NCI-H82 treated with DMSO at 0.1 percent for 48 hours (cell line): ENCODE data around the gene TEAD4.

Experiments
- DNase-seq: peaks from one replicate; lab custom pipeline; 2025; ENCODE audit not compliant: unreplicated experiment; lab: John Stamatoyannopoulos, UW

Gene TEAD4

DNA sequence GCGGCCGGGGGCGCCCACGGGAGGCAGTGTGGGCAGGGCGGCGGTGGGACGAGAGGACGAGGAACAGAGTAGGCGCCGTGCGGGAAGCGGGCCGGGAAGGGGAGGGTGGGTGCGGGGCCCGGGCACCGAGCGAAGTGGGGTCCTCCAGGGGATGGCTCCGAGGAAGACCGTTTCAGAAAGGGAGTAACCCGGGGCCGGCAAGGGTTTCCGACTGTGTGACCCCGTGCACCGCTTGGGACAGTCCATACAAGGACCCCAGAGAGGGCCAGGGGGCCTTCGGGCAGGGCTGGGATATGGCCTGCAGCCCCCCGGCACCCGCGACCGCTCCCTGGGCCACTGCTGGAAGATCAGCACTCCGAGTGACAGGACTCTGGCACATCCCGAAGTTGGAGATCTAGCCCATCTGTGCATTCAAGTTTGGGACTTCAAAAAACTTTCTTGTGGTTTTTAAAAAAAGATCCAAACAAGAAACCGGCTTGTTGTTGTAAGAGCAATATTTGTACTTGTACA is 118.4 kb downstream of the TEAD4 start:
- no peak for DNase-seq

- DNase-seq, result no peak
Measured at GRCh38 chr12:3078086-3078820, 119.1 kb downstream of the TEAD4 start.

DNA sequence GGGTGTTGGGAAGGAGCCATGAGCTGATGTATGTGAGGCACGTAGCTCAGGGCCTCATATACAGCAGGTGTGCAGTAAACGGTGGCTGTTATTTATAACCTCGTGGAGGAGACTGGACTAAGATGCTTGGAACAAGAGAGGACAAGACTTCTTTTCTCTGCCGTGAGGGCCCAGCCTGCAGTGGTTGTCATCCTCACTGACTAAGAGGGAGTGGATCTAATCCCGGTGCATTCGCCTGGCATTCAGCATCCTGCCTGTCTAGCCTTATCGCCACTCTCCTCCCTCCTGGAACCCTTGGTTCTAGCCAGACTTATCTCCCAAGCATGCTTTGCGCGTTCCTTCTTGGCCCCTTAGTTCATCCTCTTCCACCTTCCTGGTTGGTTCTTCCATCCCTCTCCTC is 121.9 kb downstream of the TEAD4 start:
- DNase-seq, result no peak

DNA sequence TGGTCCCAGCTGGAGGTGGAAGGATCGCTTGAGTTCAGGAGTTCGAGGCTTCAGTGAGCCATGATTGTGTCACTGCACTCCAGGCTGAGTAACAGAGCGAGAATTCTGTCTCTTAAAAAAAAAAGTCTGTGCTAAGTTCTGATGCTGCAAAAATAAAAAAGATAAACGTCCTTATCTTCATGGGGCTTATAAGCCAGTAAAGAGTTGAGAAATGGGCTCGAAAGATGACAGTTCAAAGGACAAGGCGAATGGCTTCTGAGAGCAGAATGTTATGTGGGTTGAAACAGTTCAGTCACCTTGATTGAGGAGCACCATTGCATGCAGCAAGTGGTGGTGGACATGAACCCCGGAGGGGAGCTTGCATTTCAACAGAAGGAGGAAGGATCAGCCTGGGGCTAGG is 122.7 kb downstream of the TEAD4 start:
- DNase-seq, result no peak

DNA sequence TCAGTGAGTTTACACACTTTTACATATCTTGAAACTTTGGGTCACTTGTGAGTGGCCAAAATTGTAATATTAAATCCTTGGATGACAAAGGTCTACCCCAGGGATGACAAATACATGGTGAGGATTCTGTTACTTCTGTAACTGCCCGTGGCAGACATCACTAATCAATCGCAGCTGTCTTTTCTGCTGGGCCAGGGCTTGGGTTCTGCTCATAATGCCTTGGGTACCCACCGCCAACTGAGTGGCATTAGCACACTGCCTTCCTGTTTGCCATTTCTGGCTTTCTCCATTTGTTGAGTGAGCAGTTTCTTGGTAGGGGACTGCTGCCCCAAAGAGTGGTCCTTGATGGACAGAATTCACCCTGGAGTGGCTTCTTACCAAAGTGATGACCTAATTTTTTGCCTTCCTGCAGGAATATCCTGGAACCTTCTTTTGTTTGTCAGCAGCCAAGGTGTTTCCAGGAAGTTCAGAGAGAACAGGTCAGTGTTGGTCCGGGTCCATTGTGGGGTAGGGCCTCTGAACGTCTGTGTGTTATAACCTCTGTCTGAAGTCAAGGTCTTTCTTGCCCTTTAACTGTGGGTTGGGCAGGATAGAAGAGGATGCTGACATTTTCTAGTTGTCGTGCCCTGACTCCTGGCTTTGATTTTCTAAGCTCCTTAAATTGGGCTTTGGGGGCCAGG is 124.2 kb downstream of the TEAD4 start:
- DNase-seq, result no peak

- DNase-seq, result no peak
Measured at GRCh38 chr12:3083921-3084347, 124.7 kb downstream of the TEAD4 start.

GRCh38 chr12:3084742-3085141 is 125.5 kb downstream of the TEAD4 start:
- no peak for DNase-seq

- DNase-seq, result no peak
Measured at GRCh38 chr12:3085341-3086139, 126.3 kb downstream of the TEAD4 start.

- DNase-seq, result no peak
Measured at GRCh38 chr12:3086211-3086610, 127.0 kb downstream of the TEAD4 start.

DNA sequence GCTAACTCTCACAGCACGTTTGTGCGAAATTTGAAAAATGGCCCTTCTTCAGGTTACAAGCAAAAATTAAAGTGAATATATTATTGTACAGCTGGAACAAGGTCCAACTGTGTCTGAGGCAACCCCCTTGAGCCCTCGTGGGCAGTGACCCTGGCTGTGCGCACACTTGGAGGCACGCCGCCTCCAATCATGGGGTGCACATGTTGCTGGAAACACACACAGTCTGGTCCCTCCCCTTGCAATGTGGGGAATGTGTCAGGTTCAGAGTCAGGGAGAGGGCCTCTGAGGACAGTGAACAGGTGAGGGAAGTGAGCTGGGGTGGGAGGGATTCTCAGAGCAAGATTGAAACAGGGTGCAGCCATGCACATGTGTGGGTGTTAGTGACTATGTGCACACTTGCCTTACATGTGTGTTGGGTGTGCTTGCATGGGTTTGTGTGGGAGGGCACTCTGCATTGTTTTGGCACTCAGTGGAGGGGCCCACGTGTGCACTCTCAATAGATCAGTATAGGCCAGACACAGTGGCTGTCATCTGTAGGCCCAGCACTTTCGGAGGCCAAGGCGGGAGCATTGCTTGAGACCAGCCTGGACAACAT is 127.6 kb downstream of the TEAD4 start:
- DNase-seq, result no peak

DNA sequence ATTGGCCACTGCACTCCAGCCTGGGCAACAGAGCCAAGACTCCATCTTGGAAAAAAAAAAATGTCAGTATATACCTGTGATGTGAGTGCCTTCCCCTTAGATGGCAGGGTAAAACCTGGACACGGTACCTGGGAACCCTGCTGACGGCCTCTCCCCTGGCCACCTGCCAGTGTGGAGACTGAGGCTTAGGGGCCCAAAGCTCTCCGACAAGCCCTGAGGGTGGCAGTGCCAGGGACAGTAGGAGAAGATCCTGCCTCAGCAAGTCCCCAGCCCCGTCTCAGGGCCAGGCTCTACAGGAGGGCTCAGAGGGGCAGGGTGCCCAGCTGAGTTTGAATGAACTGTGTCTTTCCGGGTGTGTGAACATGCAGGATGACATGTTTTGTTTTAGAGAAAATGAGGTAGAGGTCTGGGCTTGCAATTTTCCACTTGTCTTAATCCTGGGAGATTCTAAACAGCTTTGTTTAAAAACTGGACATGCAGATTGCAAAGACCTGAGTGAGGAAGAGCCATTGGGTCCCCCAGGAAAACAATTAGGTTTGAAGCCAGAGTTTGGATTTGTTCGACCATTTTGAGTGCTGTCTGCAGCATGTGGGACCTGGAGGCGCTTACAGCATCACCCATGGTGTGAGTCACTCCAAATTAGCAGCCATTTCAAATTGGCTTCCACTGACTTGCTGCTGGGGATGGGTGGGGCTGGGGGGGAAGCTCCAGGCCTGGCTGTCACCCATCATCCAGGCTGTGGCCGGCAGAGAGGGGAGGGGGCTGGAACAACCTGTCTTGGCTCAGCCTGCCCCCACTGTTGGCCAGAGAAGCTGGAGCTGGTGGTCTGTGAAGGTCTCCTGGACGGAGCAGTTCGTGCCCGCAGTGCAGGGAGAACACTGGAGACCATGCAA is 128.8 kb downstream of the TEAD4 start:
- no peak for DNase-seq

- DNase-seq, result no peak
Measured at GRCh38 chr12:3089588-3089987, 130.4 kb downstream of the TEAD4 start.
